H1 (cell line): ENCODE data around the gene TOP1. TPM values are rescaled to one million over a fixed set of nuclear protein-coding genes. Genes with fewer than 3 reads are reported as not detected.

ENCODE experiments used
- ATF3 ChIP-seq: IDR thresholded peaks from 2 replicates; pipeline ENCODE4 v1.6.1; 2011; ENCODE audit warnings: low read depth, mild to moderate bottlenecking, low read length; ENCODE audit not compliant: insufficient read depth
- CHD7 ChIP-seq: fragments of 300-600 bp; sonication (generic); IDR thresholded peaks from 2 replicates; pipeline ENCODE4 v1.7.1; 2012; ENCODE audit warnings: low read length, moderate library complexity, mild to moderate bottlenecking, inconsistent platforms; ENCODE audit not compliant: insufficient replicate concordance
- EGR1 ChIP-seq: IDR thresholded peaks from 2 replicates; pipeline ENCODE4 v1.6.1; 2011; ENCODE audit warnings: low read depth, low read length, borderline replicate concordance
- GABPA ChIP-seq: IDR thresholded peaks from 2 replicates; pipeline ENCODE4 v1.6.1; 2011; ENCODE audit warnings: mild to moderate bottlenecking, low read length, moderate library complexity, borderline replicate concordance; ENCODE audit not compliant: insufficient read depth
- POLR2A ChIP-seq, 2 experiments: IDR thresholded peaks; 1 replicate in 1 of 2; 2 replicates in 1 of 2; pipeline ENCODE4 v1.6.1; 2011; ENCODE audit warnings: low read depth in 2 of 2, low read length in 2 of 2, mild to moderate bottlenecking in 2 of 2; ENCODE audit errors: control extremely low read depth in 1 of 2
- SAP30 ChIP-seq: fragments of 300-600 bp; sonication (generic); IDR thresholded peaks from 2 replicates; pipeline ENCODE4 v1.7.1; 2012; ENCODE audit warnings: low read length, moderate library complexity, mild to moderate bottlenecking, inconsistent platforms; ENCODE audit not compliant: insufficient read depth, insufficient replicate concordance
- YY1 ChIP-seq: IDR thresholded peaks from 2 replicates; pipeline ENCODE4 v1.6.1; 2011; ENCODE audit warnings: low read depth, mild to moderate bottlenecking, low read length
- polyA plus RNA-seq, 7 experiments: library from polyadenylated mRNA; depleted of rRNA in 3 of 7; stranded (reverse) in 5 of 7; unstranded in 2 of 7; fragments of >200 nt in 5 of 7; fragments of 200-250 nt in 2 of 7; gene quantifications; 1 replicate in 5 of 7; 2 replicates in 1 of 7; 4 replicates in 1 of 7; pipeline versions ENCODE4 v1.2.1 to v1.2.3, GENCODE V29; 2011 to 2013; ENCODE audit warnings: missing spikeins in 2 of 7, mixed read lengths in 2 of 7
- total RNA-seq: library from RNA; stranded (reverse); fragmentation: NEBNext Ultra II Directional; extraction: Animal tissue kit (Norgen Biotek cat#: 25700); gene quantifications from 2 replicates; pipeline ENCODE4 v1.2.1, GENCODE V29; 2021

The TOP1 gene
- total and polyA plus RNA-seq, 2 of the 8 experiments (the other 6 are each of a cell fraction or from before 2014, with no cell fraction given): 7.4 to 108 TPM

GRCh38 chr20:41173791-41174341 lies 145.2 kb downstream of the TOP1 start (continued):
- TF ChIP-seq CHD7: no peak
- no peak for TF ChIP-seq GABPA
- TF ChIP-seq SAP30: no peak
- no peak for TF ChIP-seq YY1
- TF ChIP-seq ATF3: no peak
- TF ChIP-seq POLR2A (IDR thresholded peaks at IDR 0.05; ENCODE audit: control extremely low read depth in 1 of 2, low read depth in 2 of 2, low read length in 2 of 2): no peak
- no peak for TF ChIP-seq EGR1
